ENCODE results near the gene PECR. TPM values are rescaled to one million over a fixed set of nuclear protein-coding genes. Genes with fewer than 3 reads are reported as not detected.

PECR gene
- total and polyA plus RNA-seq, 10 of the 15 experiments (the other 5 are each of a cell fraction or from before 2014, with no cell fraction given): 7.6 to 37.4 (median 25.7) TPM

DNA sequence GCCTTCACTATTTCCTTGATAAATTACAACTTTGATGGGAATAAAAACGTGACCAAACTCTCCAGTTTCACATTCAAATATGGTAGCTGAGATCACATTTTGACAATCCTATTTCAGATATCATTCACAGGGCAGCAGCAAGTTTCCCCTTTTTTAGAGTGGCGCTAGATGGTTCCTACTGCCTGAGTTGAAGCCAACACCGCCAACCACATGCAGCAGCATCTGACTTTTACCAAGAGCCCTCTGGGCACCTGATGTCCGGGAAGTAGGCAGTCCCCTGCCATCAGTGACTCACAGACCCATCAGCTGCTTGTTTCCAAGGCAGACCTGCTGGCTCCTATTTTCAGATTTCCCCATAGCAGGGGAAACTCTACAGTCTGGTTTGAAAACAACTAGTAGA, 64.2 kb downstream of the PECR start:
- FAIRE-seq (no peak), ATAC-seq (peak; percentile 38), DNase-seq (ENCODE audit: low read depth, low spot score) (peak; percentile 68)
- ChIA-PET CTCF (interaction anchor here (1.0 to 9.8 kb wide), 10 partner anchors 9 to 96 kb away, joined by 3 to 323 read pairs (median 14); partner anchors contain the start of genes PECR and TMEM169), RAD21 (ENCODE audit: unreplicated experiment) (interaction anchor here (2.7 to 11.4 kb wide), 4 partner anchors 12 to 85 kb away, joined by 8 to 172 read pairs (median 72); no protein-coding TSS in a partner anchor), POLR2A (interaction anchor here (1.1 to 4.6 kb wide), 4 partner anchors 11 to 15 kb away, joined by 3 to 61 read pairs (median 20); no protein-coding TSS in a partner anchor), SMC1A (ENCODE audit: uncharacterized antibody, unreplicated experiment) (interaction anchor here (0.9 to 11.6 kb wide), 16 partner anchors 8 to 176 kb away, joined by 3 to 224 read pairs (median 5); no protein-coding TSS in a partner anchor)
- Histone ChIP-seq H3K27ac (ENCODE audit: control insufficient read depth, insufficient read depth) (peak overlapping the region; percentile 93), H3K4me2 (ENCODE audit: control insufficient read depth, insufficient read depth) (peak overlapping the region; percentile 52; the same call in 1 of the 2 replicates), H3K79me2 (ENCODE audit: control insufficient read depth, insufficient read depth, low read length) (peaks cover 14% of the 10 kb centered on the region), H3K36me3 (ENCODE audit: control insufficient read depth in 2 of 2, insufficient read depth in 2 of 2, low read length in 1 of 2) (no peaks in the 10 kb centered on the region), H3K9ac (ENCODE audit: control insufficient read depth, insufficient read depth, low read length) (0 out of 2 replicates have a peak overlapping the region, but pooled peaks have one; percentile 7), H3K4me1 (ENCODE audit: control insufficient read depth, insufficient read depth, low read length) (peaks cover 24% of the 10 kb centered on the region), H3K4me3 (peak overlapping the region; percentile 1; the same call in 1 of the 2 replicates), H3K9me3 (replicated peaks; ENCODE audit: control insufficient read depth, insufficient read depth, low read length) (no peaks in the 10 kb centered on the region; the same call in 2 of the 3 replicates), H4K20me1 (ENCODE audit: control insufficient read depth, insufficient read depth) (no peaks in the 10 kb centered on the region), H3K27me3 (replicated peaks in 1 of 2; ENCODE audit: control insufficient read depth in 2 of 2, insufficient read depth in 2 of 2, low read length in 1 of 2) (no peaks in the 10 kb centered on the region), H2AFZ (ENCODE audit: control insufficient read depth, low read depth, low read length) (peak overlapping the region; percentile 2; the same call in 1 of the 2 replicates)
- no TSS peak for BruUV-seq (replicated peaks)
- in situ Hi-C loops (cut with MboI): no loop called here
- 0% methylated on average over 4 of the region's 4 CpGs for WGBS (ENCODE audit: insufficient coverage, insufficient replicate concordance, low lambda C conversion rate, missing lambda C conversion rate)
- intact Hi-C loops (cut with micrococcal nuclease; ENCODE audit: unreplicated experiment): no loop called here
- TF ChIP-seq SMAD5 (IDR thresholded peaks at IDR 0.05; ENCODE audit: low read depth) (no peak), ZNF207 (IDR thresholded peaks at IDR 0.05; ENCODE audit: borderline replicate concordance) (no peak), KLF5 (IDR thresholded peaks at IDR 0.05; ENCODE audit: partially characterized antibody) (no peak), NFYB (IDR thresholded peaks at IDR 0.05; ENCODE audit: insufficient read depth, low read depth, low read length) (no peak), HDAC6 (IDR thresholded peaks at IDR 0.05; ENCODE audit: unreplicated experiment) (no peak), ATF2 (IDR thresholded peaks at IDR 0.05; ENCODE audit: low read length) (no peak), ATF7 (IDR thresholded peaks at IDR 0.05; ENCODE audit: low read depth) (0 out of 2 replicates have a peak, but pooled peaks have one; percentile 15), IKZF2 (IDR thresholded peaks at IDR 0.05) (peak; percentile 56 to 66), CHD2 (IDR thresholded peaks at IDR 0.05; ENCODE audit: borderline replicate concordance, low read depth, low read length) (no peak), STAT1 (conservative IDR thresholded peaks at IDR 0.05) (no peak), EED (IDR thresholded peaks at IDR 0.05; ENCODE audit: low read depth) (peak; percentile 84), HDGF (IDR thresholded peaks at IDR 0.05) (no peak), E2F8 (IDR thresholded peaks at IDR 0.05; ENCODE audit: low read depth, partially characterized antibody) (no peak), ETV6 (conservative IDR thresholded peaks at IDR 0.05 in 1 of 2, IDR thresholded peaks at IDR 0.05 in 1 of 2; ENCODE audit: borderline replicate concordance in 1 of 2, low read depth in 1 of 2) (peak in 1 of 2 experiments; percentile 83; a peak in 1 of 4 replicates), FOXK2 (IDR thresholded peaks at IDR 0.05) (no peak), STAT3 (IDR thresholded peaks at IDR 0.05; ENCODE audit: low read depth, low read length) (no peak)
- TF ChIP-seq, protein P1, sequence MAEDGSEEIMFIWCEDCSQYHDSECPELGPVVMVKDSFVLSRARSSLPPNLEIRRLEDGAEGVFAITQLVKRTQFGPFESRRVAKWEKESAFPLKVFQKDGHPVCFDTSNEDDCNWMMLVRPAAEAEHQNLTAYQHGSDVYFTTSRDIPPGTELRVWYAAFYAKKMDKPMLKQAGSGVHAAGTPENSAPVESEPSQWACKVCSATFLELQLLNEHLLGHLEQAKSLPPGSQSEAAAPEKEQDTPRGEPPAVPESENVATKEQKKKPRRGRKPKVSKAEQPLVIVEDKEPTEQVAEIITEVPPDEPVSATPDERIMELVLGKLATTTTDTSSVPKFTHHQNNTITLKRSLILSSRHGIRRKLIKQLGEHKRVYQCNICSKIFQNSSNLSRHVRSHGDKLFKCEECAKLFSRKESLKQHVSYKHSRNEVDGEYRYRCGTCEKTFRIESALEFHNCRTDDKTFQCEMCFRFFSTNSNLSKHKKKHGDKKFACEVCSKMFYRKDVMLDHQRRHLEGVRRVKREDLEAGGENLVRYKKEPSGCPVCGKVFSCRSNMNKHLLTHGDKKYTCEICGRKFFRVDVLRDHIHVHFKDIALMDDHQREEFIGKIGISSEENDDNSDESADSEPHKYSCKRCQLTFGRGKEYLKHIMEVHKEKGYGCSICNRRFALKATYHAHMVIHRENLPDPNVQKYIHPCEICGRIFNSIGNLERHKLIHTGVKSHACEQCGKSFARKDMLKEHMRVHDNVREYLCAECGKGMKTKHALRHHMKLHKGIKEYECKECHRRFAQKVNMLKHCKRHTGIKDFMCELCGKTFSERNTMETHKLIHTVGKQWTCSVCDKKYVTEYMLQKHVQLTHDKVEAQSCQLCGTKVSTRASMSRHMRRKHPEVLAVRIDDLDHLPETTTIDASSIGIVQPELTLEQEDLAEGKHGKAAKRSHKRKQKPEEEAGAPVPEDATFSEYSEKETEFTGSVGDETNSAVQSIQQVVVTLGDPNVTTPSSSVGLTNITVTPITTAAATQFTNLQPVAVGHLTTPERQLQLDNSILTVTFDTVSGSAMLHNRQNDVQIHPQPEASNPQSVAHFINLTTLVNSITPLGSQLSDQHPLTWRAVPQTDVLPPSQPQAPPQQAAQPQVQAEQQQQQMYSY (CRISPR knock-in tag; IDR thresholded peaks at IDR 0.05): no peak

All from GM12878 (cell line).